Activated CD4-positive, CD25-positive, alpha-beta regulatory T cell treated with anti-CD3 and anti-CD28 coated beads, Interleukin-2, amount 50 U/mL, for 16 hours (primary cell): ENCODE results near the gene PHRF1.

Experiments
- DNase-seq: peaks from one replicate; pipeline ENCODE4 v3.0.0-alpha.2; 2020; ENCODE audit warnings: low read depth, low spot score

PHRF1 gene

GRCh38 chr11:556662-557256 lies 19.5 kb upstream of the PHRF1 start:
- no peak for DNase-seq

- DNase-seq = no peak
These were observed 18.7 kb upstream of the PHRF1 start for GRCh38 chr11:557328-558132.

GRCh38 chr11:558503-558902 lies 17.8 kb upstream of the PHRF1 start:
- DNase-seq = no peak

- DNase-seq = no peak
These were observed 17.1 kb upstream of the PHRF1 start for GRCh38 chr11:559020-559620.

GRCh38 chr11:559712-560304 lies 16.5 kb upstream of the PHRF1 start:
- no peak for DNase-seq

- peak; percentile 90 for DNase-seq
These were observed 15.7 kb upstream of the PHRF1 start, which contains the start of the genes LMNTD2 and RASSF7 for GRCh38 chr11:560305-561147. Gene LMNTD2, minus strand, starts transcription at chr11:560738. Its CDS starts 22 bp downstream, at chr11:560716. Gene RASSF7, plus strand, starts transcription at chr11:560970. Its CDS starts 799 bp downstream, at chr11:561769.

- DNase-seq = no peak
These were observed 14.9 kb upstream of the PHRF1 start for GRCh38 chr11:561148-562003.

GRCh38 chr11:562046-562645 lies 14.1 kb upstream of the PHRF1 start:
- no peak for DNase-seq

- no peak for DNase-seq
These were observed 13.0 kb upstream of the PHRF1 start for GRCh38 chr11:563066-563811.

- DNase-seq = no peak
These were observed 12.3 kb upstream of the PHRF1 start for GRCh38 chr11:563812-564578.

- no peak for DNase-seq
These were observed 10.3 kb upstream of the PHRF1 start for GRCh38 chr11:565921-566509.

- no peak for DNase-seq
These were observed 9.2 kb upstream of the PHRF1 start for GRCh38 chr11:567011-567628.

GRCh38 chr11:567629-568292 lies 8.5 kb upstream of the PHRF1 start:
- no peak for DNase-seq

GRCh38 chr11:568306-569157 lies 7.7 kb upstream of the PHRF1 start:
- peak; percentile 85 for DNase-seq

GRCh38 chr11:569158-569885 lies 6.9 kb upstream of the PHRF1 start:
- no peak for DNase-seq

GRCh38 chr11:571802-572185 lies 4.5 kb upstream of the PHRF1 start:
- no peak for DNase-seq
